ENCODE measurements around the gene FCRLA. TPM values are rescaled to one million over a fixed set of nuclear protein-coding genes. Genes with fewer than 3 reads are reported as not detected.
"Not testable (repeated sequence)": the region's sequence is repeated elsewhere in the genome, so short reads cannot be mapped to it uniquely, and the experiment has no call there.

The FCRLA gene
- polyA plus RNA-seq, 2 of the 4 experiments (the other 2 are of a cell fraction): 0.10 TPM; not detected in 1

DNA sequence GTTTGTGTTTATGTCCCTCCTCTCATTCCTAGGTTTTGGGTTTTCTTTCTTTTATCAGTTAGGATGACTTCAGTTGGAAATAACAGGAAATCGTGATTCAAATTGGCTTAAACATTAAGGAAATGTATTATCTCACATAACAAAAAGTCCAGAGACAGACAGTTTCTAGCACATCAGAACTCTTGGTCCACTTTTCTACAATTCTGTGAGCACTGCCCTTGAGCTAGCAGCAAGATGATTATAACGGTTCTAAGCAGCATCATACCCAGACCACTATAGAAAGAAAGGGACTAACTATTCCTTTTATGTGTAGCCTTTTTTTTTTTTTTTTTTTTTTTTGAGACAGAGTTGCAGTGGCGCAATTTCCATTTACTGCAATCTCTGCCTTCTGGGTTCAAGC, 25.1 kb upstream of the FCRLA start (continued):
- TF ChIP-seq, protein P1, sequence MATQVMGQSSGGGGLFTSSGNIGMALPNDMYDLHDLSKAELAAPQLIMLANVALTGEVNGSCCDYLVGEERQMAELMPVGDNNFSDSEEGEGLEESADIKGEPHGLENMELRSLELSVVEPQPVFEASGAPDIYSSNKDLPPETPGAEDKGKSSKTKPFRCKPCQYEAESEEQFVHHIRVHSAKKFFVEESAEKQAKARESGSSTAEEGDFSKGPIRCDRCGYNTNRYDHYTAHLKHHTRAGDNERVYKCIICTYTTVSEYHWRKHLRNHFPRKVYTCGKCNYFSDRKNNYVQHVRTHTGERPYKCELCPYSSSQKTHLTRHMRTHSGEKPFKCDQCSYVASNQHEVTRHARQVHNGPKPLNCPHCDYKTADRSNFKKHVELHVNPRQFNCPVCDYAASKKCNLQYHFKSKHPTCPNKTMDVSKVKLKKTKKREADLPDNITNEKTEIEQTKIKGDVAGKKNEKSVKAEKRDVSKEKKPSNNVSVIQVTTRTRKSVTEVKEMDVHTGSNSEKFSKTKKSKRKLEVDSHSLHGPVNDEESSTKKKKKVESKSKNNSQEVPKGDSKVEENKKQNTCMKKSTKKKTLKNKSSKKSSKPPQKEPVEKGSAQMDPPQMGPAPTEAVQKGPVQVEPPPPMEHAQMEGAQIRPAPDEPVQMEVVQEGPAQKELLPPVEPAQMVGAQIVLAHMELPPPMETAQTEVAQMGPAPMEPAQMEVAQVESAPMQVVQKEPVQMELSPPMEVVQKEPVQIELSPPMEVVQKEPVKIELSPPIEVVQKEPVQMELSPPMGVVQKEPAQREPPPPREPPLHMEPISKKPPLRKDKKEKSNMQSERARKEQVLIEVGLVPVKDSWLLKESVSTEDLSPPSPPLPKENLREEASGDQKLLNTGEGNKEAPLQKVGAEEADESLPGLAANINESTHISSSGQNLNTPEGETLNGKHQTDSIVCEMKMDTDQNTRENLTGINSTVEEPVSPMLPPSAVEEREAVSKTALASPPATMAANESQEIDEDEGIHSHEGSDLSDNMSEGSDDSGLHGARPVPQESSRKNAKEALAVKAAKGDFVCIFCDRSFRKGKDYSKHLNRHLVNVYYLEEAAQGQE (IDR thresholded peaks at IDR 0.05): no peak
- TF ChIP-seq, protein P2, sequence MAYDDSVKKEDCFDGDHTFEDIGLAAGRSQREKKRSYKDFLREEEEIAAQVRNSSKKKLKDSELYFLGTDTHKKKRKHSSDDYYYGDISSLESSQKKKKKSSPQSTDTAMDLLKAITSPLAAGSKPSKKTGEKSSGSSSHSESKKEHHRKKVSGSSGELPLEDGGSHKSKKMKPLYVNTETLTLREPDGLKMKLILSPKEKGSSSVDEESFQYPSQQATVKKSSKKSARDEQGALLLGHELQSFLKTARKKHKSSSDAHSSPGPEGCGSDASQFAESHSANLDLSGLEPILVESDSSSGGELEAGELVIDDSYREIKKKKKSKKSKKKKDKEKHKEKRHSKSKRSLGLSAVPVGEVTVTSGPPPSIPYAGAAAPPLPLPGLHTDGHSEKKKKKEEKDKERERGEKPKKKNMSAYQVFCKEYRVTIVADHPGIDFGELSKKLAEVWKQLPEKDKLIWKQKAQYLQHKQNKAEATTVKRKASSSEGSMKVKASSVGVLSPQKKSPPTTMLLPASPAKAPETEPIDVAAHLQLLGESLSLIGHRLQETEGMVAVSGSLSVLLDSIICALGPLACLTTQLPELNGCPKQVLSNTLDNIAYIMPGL (CRISPR knock-in tag; IDR thresholded peaks at IDR 0.05; ENCODE audit: borderline replicate concordance): no peak
- TF ChIP-seq HOXB13 (CRISPR knock-in tag; IDR thresholded peaks at IDR 0.05; ENCODE audit: low read depth) (no peak), CEBPB (IDR thresholded peaks at IDR 0.05) (no peak), HEYL (CRISPR knock-in tag; IDR thresholded peaks at IDR 0.05) (no peak), POLR2AphosphoS2 (conservative IDR thresholded peaks at IDR 0.05; ENCODE audit: low read length) (no peak)

DNA sequence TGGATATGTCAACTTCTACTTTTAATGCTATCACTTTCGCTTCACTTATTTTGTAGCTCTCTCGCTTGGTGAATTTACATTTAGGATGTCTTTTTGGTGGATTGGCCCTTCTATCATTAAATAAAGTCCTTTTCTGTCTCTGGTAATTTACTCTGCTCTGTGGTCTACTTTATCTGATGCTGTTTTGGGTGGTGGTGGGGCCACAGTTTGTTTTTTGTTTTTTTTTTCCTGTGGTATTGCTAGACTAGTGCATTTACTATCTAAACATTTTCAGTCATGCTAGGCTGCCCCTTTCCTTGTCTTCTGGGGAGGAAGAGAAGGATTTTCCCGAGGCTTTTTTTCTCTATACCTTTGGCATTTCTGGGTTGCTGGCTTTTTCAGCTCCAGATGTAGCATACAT, 18.1 kb upstream of the FCRLA start:
- Histone ChIP-seq H3K4me1 (no peaks in the 10 kb centered on the region), H3K4me2 (no peak overlapping the region), H3K4me3 (no peak overlapping the region), H3K27ac (no peak overlapping the region), H3K9me3 (no peaks in the 10 kb centered on the region)
- TF ChIP-seq JUN (IDR thresholded peaks at IDR 0.05): no peak
- no peak for TF ChIP-seq HOXA7 (CRISPR knock-in tag; IDR thresholded peaks at IDR 0.05)
- TF ChIP-seq FOXS1 (CRISPR knock-in tag; IDR thresholded peaks at IDR 0.05): no peak
- no peak for TF ChIP-seq ZFP36 (IDR thresholded peaks at IDR 0.05; ENCODE audit: borderline replicate concordance, partially characterized antibody)
- TF ChIP-seq, protein P3, sequence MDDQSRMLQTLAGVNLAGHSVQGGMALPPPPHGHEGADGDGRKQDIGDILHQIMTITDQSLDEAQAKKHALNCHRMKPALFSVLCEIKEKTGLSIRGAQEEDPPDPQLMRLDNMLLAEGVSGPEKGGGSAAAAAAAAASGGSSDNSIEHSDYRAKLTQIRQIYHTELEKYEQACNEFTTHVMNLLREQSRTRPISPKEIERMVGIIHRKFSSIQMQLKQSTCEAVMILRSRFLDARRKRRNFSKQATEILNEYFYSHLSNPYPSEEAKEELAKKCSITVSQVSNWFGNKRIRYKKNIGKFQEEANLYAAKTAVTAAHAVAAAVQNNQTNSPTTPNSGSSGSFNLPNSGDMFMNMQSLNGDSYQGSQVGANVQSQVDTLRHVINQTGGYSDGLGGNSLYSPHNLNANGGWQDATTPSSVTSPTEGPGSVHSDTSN (IDR thresholded peaks at IDR 0.05): no peak
- no peak for TF ChIP-seq FOSB (CRISPR knock-in tag; IDR thresholded peaks at IDR 0.05)
- TF ChIP-seq, protein P4, sequence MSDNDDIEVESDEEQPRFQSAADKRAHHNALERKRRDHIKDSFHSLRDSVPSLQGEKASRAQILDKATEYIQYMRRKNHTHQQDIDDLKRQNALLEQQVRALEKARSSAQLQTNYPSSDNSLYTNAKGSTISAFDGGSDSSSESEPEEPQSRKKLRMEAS (IDR thresholded peaks at IDR 0.05): no peak
- TF ChIP-seq CHD4 (IDR thresholded peaks at IDR 0.05; ENCODE audit: borderline replicate concordance): no peak
- no peak for TF ChIP-seq KDM1A (IDR thresholded peaks at IDR 0.05; ENCODE audit: low read depth)
- TF ChIP-seq MAFK (IDR thresholded peaks at IDR 0.05; ENCODE audit: partially characterized antibody): no peak
- DNase-seq (ENCODE audit: low read depth in 1 of 2, low spot score in 1 of 2) (no peak), ATAC-seq (no peak), FAIRE-seq (no peak)
- CTCF ChIA-PET: interaction anchor here (0.6 to 1.2 kb wide), 3 partner anchors 8 to 65 kb away, joined by 3 to 5 read pairs (median 4); no protein-coding TSS in a partner anchor
- POLR2A ChIA-PET: no interaction called here
- WGBS (ENCODE audit: missing lambda C conversion rate): 61% methylated on average over 3 of the region's 3 CpGs

DNA sequence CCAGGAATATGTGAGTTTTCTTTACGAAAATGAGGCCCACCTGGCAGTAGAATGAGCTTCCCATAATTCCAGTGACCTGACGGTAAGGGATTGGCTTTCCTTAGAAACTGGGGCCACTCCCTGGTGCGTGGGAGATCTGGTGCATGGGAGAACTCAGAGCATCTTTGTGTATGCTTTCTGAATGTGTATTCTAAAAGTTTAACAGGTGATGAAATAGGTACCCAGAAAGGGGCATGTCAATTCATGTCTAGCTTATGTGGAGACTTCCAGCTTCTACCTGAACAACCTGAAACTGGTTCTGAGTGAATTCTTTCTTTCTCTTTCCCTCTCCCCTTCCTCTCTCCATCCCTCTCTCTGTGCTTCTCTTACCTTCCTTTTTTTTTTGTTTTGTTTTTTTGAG, 15.2 kb upstream of the FCRLA start:
- ATAC-seq (no peak), FAIRE-seq (no peak), DNase-seq (ENCODE audit: low read depth in 1 of 2, low spot score in 1 of 2) (no peak)
- WGBS (ENCODE audit: missing lambda C conversion rate): 67% methylated on average over 3 of the region's 3 CpGs
- POLR2A ChIA-PET: interaction anchor here (1.0 kb wide), 1 partner anchor 35 kb away, joined by 3 read pairs; no protein-coding TSS in a partner anchor
- CTCF ChIA-PET: interaction anchor here (0.6 to 1.9 kb wide), 4 partner anchors 9 to 46 kb away, joined by 3 to 7 read pairs (median 3); no protein-coding TSS in a partner anchor
- Histone ChIP-seq H3K4me1 (no peaks in the 10 kb centered on the region), H3K4me2 (no peak overlapping the region), H3K27ac (no peak overlapping the region), H3K9me3 (no peaks in the 10 kb centered on the region), H3K4me3 (no peak overlapping the region)
- TF ChIP-seq CBX8 (IDR thresholded peaks at IDR 0.05) (no peak), CBX2 (IDR thresholded peaks at IDR 0.05; ENCODE audit: borderline replicate concordance, low read depth) (no peak), RARB (CRISPR knock-in tag; IDR thresholded peaks at IDR 0.05) (no peak), HEYL (CRISPR knock-in tag; IDR thresholded peaks at IDR 0.05) (no peak), ZFP36 (IDR thresholded peaks at IDR 0.05; ENCODE audit: borderline replicate concordance, partially characterized antibody) (no peak), ZNF302 (CRISPR knock-in tag; IDR thresholded peaks at IDR 0.05) (no peak), TFCP2L1 (CRISPR knock-in tag; IDR thresholded peaks at IDR 0.05) (no peak), MAZ (IDR thresholded peaks at IDR 0.05; ENCODE audit: borderline replicate concordance, low read depth, low read length) (no peak)

DNA sequence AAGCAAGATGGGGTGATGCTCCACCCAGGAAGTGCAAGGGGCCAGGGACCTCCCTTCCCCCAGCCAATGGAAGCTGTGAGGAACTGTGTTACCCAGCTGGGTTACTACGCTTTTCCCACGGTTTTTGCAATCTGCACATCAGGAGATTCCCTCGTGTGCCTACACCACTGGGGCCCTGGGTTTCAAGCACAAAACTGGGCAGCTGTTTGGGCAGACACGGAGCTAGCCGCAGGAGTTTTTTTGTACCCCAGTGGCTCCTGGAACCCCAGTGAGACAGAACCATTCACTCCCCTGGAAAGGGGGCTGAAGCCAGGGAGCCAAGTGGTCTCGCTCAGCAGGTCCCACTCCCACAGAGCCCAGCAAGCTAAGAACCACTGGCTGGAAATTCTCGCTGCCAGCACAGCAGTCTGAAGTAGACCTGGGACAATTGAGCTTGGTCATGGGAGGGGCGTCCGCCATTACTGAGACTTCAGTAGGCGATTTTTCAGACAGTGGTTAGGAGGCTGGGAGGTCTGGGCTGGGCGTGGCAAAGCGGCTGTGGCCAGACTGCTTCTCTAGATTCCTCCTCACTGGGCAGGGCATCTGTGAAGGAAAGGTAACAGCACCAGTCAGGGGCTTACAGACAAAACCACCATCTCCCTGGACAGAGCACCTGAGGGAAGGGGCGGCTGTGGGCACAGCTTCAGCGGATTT, 13.9 kb upstream of the FCRLA start:
- H3K4me2 ChIP-seq; ATAC-seq; POLR2A ChIA-PET; H3K9me3 ChIP-seq; H3K27ac ChIP-seq; FAIRE-seq; H3K4me3 ChIP-seq; DNase-seq (ENCODE audit: low read depth in 1 of 2, low spot score in 1 of 2); H3K4me1 ChIP-seq: not testable (repeated sequence)
- 68% methylated on average over 11 of the region's 14 CpGs for WGBS (ENCODE audit: missing lambda C conversion rate)
- CTCF ChIA-PET: interaction anchor here (1.9 kb wide), 1 partner anchor 45 kb away, joined by 7 read pairs; no protein-coding TSS in a partner anchor

DNA sequence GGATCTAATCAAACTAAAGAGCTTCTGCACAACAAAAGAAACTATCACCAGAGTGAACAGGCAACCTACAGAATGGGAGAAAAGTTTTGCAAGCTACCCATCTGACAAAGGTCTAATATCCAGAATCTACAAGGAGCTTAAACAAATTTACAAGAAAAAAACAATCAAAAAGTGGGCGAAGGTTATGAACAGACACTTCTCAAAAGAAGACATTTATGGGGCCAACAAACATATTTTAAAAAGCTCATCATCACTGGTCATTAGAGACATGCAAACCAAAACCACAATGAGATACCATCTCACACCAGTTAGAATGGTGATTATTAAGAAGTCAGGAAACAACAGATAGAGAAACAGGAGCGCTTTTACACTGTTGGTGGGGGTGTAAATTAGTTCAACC, 8.7 kb upstream of the FCRLA start:
- FAIRE-seq; ATAC-seq; H3K27ac ChIP-seq; H3K9me3 ChIP-seq; DNase-seq (ENCODE audit: low read depth in 1 of 2, low spot score in 1 of 2); H3K4me3 ChIP-seq; H3K4me2 ChIP-seq; CTCF ChIA-PET; POLR2A ChIA-PET: not testable (repeated sequence)
- WGBS (ENCODE audit: missing lambda C conversion rate): 65% methylated on average over 2 of the region's 2 CpGs
- peaks cover 15% of the 10 kb centered on the region; the same call in 2 of the 3 replicates for H3K4me1 ChIP-seq

Data from A549 (cell line).